M059J (cell line): ENCODE measurements around the gene TLCD5. TPM values are rescaled to one million over a fixed set of nuclear protein-coding genes. Genes with fewer than 3 reads are reported as not detected.

Experiments
- DNase-seq: peaks from one replicate; pipeline ENCODE4 v3.0.0-alpha.2; 2012; ENCODE audit warnings: low read depth
- total RNA-seq: library from RNA; depleted of rRNA; stranded (reverse); fragments of >200 nt; shearing (Covaris generic); gene quantifications from 2 replicates; pipeline ENCODE4 v1.2.3, GENCODE V29; 2014; rRNA removed

Gene TLCD5
- total RNA-seq: 3.7 and 4.8 TPM in 2 replicates

DNA sequence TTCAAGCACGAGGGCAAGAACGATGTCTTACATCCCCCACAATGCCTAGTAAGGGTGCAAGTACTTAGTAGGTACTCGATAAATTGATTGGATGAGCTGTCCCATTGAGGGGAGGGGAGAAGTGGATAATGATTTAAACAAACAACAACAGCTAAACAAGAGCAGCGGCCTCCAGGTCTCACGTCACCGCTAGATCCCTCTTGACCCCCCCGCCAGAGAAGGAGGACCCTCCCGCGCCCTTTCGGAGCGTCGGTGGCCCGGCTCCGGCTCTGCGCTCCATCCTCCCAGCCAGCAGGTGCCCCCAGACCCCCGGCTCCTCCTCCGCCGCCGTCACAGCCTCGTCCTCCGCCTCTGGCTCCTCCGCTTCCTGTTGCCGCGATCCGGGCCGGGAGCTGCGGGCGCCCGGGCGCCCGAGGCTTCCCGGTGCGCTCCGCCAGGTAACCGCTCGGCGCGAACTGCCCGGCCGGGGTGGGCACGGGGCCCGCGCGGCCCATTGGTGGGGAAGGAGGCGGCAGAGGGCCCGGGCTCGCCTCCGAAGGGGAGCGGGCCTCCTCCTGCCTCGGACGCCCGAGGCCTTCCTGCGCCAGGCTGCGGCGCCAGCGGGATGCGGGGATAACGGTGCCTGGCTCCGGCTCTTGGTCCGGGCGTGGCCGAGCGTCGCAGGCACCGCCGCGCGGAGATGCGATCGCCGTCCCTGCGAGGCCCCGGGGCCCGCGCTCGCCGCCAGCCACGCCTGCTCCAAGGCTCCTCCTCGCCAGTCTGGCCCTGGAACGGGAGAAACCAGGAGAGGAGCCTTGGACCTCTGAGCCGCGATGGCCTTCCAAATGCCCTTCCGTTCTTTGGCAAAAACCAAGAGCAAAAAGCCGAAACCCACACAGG lies at the start of gene TLCD5:
TSS of gene TLCD5 (plus strand) at position 368 of the 879 bp plus-strand sequence. CDS start 2,143 bp downstream, outside the sequence.
- DNase-seq: peak; percentile 68

DNA sequence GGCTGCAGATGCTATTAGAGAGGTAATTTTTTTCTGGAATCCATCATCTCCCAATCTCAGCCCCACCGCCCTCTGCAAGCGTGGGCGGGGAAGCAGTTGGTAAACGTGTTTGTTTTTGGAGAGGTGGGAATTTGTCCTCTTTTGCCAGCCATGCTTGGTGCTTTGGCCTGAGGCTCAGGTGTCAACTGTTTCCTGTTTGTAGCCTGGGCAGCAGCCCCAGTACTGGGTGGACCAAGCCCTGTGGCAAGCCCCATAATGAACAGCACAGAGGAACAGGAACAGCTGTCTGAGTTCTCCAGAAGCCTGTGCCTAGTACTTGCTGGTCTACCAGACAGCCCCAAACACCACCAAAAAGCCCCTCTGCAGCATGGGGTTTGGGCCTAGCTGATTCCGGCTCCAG lies 45.6 kb upstream of the TLCD5 start:
- DNase-seq: no peak

DNA sequence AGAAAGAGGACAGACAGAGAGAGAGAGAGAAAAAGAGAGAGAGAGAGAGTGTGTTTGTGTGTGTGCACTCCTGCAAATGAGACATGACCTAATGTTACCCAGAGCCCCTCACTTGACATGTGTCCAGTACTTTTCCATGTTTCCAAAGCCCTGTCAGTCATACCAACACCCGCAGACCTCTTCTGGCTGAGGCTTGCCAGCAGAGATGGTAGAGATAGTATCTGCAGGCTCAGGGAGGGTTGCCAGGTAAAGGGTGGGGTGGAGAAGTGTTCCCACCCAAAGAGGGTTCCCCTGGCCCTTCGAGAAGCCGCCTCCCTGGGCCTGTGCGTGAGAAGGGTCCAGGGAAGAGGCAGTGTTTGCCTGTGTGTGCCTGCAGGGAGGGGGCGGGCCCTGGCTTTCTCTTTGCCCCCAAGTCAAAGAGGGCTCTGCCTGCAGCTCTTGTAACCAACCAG lies 44.5 kb upstream of the TLCD5 start:
- DNase-seq: peak; percentile 80

DNA sequence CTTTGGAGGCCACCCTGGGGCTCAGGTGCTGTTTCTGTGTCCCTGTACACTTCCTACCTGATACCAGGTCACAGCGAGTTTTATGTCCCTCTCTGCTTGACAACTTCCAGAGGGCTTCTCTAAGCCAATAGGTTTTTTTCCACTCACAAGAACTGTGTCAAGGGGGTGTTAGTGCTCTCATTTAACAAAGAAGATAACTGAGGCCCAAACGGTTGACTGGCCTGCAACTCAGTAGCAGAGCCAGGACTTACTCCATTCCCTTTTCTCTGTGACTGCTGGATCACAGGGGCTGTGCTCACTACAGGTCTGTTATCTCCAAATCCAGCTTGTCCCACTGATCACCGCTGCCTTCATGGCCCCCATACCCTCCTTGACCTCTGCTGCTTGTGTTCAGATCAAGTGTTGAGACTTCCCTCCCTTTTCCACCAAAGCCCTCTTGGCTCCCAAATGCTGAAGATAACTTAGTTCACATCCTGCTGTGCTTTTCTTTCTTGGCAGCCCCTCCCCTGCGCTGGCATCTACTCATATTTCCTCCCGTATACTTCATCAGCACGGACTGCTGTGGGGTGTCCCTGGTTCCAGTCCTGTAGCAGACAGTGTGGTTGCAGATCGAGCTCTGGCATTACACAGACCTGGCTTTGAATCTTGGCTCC lies 43.8 kb upstream of the TLCD5 start:
- peak; percentile 59 for DNase-seq

DNA sequence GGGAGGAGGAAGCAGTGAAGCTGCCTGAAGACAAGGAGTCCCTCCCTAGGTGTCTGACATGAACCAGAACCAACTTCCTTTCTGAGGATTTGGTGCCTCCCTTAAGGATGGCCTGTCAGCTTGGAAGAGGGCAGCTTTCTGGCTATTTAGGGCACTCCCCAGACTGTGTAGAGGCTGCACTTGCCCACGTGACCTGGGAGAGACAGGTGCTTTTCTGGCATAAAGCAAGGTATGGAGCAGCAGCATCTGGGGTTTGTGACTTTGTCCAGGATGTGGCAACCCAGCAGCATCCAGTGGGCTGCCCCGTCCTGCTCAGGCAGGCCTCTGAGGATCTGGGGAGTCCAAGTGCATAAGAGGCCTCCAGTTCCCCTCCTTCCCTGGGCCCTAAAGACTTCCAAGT lies 42.0 kb upstream of the TLCD5 start:
- no peak for DNase-seq

DNA sequence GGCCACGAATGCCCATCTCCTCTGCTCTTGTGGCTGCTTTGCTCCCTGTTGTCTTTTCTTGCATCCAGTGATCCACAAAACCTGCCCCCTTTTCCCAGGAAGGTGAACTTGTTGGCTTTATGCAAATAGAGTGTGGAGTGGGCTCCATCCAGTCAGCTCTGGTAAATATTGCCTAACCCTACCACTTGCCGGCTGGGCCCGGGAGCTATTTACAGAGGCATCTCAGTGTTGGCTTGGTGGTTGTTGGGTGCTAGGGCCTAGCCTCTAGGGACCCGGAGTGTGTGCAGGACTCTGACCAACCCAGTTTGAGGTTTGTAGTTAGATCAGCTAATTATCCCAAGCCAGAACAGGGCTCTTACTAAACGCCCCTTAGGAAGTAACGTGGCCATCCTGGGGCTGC lies 40.8 kb upstream of the TLCD5 start:
- no peak for DNase-seq

DNA sequence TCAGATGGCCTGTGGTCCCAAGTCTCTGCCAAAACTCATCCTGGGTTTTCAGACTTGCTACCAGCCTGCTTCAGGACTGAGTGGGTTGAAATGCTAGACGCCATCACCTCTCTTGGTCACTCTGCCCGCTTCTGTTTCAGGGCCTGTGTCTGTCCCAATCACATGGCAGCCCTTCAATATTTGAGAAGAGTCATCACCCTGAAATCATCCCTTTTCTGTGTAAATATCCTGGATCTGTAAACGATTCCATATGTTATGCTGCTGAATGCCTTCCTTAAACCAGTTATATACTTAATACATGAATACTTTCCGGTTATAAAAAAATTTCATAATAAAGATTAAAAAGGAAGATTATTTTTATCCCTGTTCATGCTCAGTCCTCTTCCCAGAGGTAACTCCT lies 39.8 kb upstream of the TLCD5 start:
- no peak for DNase-seq

DNA sequence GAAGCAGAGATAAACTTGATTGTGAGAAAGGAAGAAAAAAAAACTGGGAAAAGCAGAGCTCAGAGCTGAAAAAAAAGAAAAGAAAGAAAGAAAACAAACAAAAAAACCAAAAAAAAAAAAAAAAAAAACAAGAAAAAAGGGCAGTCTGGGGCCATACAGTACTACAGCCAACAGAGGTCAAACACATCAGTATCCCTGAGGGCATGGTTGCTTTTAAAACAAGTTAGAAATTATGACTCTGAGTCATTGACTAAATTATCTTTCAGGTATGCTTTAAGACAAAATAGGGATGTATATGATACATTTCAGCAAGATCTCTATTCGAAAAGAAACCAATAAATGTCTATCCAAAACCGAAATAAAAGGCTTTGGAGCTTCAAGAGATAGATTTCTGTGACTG lies 37.1 kb upstream of the TLCD5 start:
- peak; percentile 61 for DNase-seq

DNA sequence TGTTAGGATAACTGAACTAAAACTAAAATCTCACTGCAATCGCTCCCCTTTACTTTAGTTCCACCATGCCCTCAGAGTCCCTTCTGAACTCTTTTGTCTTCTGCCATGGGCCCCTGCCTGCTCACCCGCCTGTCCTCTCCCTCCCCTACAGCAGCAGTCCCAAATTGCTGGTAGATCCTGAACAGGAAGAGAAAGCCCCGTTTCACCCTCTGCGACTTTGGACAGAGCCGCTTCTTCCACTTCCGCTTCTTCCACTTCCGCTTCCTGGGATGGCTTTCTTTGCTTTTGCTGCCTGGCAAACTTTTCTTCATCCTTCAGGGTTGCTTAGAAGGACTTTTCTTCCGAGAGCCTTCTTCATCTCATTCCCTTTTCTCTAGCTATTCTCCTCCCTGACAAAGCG lies 35.7 kb upstream of the TLCD5 start:
- DNase-seq: no peak

DNA sequence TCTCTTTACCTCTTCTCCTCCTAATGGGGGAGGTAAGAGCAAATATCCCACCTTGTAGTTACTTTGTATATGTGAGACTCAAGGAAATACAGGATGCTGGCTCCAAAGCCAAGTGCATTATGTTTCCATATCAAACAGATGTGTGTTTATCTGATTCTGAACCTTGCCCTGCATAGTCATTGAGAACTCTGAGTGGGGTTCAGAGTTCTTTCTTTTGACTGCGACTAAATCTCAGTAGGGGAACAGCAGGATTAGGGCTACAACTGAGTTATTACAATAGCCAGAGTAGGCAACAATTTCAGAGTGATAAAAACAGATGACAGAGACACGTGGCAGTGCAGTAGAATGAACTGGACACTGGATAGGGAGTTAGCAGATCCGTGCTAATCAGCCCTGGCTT lies 34.1 kb upstream of the TLCD5 start:
- DNase-seq: no peak

DNA sequence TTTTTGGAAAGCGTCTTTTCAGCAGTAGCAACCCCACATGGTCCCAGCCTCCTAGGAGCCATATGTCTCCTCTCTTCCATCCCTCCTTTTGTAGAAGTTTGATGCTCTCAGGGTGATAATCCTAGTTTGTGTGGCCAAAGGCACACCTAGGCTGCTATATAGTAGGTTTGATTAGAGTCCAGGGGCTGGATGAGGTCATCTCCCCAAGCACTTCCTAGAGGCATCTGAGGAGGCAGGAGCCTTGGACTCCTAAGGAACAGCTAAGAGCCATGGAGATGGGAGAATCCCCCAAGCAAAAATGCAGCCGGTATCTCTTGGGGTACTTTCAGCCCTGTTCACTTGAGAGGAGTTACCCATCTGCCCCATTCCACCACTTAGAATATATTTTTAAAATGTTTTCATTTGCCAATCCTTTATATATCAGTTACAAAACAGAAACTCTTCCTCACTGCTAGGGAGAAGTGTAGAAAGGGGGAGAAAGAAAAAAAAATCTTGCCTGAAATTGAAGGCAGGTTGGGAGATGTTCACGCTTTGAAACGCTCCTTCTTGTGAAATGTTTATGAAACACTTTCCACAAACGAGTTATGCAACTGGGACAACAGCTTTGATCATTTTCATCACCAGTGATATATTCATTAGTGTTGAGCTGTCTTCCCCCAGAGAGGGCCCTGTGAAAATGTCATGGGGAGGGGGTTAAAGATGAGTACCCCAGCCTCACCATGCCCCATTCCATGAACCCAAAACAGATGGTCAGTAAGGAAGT lies 31.9 kb upstream of the TLCD5 start:
- DNase-seq: peak; percentile 29

DNA sequence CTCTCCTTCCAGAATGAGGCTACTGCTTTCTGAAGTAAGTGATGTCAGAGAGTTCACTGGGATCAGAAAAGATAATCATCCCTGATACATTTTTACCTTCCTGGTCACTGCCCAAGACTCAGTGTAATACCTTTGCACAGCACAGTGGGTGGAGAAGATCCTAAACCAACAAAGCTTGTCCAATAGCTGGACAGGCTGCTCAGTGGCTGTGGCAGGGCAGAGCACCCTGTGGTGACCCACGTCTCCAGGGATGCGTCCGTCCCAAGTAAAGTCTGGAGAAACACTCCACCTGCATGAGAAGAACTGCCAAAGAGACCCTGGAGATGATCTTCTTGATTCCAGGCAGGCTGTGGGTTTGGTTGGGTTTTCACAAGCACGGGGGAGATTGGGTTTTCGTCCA lies 31.0 kb upstream of the TLCD5 start:
- no peak for DNase-seq

DNA sequence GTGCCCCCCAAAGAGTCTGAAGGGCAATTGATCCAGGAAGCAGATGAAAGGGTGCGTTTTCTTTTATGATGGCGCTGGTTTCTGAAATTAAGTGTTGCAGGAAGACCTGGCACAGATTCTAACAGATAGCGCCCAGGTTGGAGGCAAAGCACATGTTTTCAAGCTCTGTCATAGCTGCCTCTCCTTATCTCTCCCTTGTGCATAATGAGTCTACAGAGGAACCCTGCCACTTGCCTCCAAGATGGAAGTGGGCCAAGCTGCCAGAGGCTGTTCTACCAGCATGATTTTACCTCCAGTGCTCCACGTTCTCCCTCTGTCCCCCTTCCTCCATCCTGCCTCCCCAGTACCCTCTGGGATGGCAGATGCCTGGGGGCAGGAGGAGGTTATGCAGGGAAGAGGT lies 30.0 kb upstream of the TLCD5 start:
- peak; percentile 85 for DNase-seq

DNA sequence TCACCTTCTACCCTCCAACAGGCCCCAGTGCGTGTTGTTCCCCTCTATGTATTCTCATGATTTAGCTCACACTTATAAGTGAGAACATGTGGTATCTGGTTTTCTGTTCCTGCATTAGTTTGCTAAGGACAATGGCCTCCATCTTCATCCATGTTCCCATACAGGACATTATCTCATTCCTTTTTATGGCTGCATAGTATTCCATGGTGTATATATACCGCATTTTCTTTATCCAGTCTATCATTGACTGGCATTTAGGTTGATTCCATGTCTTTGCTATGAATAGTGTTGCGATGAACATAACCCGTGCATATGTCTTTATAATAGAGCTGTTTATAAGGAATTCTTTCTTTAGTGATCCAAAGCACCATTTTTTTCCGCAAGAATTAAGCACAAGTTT lies 28.5 kb upstream of the TLCD5 start:
- no peak for DNase-seq

DNA sequence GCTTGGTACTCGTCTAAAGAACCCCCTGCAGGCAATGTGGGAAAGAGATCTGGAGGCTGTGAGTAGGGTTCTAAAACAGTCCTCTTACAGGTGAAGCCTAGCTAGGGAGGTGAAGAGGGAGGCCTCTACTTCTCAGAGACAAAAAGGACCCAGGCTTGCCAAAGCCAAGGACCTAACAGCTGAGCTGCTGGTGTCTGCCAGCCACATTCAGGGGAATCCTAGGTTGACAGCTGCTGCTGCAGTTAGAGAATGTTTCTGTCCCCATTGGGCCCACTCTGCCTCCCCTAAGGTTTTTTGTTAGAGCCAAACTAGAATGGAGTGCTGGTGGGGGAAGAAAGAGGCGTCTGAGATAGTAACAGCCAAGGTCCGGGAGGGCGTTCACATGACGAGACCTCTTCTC lies 26.6 kb upstream of the TLCD5 start:
- DNase-seq: no peak

DNA sequence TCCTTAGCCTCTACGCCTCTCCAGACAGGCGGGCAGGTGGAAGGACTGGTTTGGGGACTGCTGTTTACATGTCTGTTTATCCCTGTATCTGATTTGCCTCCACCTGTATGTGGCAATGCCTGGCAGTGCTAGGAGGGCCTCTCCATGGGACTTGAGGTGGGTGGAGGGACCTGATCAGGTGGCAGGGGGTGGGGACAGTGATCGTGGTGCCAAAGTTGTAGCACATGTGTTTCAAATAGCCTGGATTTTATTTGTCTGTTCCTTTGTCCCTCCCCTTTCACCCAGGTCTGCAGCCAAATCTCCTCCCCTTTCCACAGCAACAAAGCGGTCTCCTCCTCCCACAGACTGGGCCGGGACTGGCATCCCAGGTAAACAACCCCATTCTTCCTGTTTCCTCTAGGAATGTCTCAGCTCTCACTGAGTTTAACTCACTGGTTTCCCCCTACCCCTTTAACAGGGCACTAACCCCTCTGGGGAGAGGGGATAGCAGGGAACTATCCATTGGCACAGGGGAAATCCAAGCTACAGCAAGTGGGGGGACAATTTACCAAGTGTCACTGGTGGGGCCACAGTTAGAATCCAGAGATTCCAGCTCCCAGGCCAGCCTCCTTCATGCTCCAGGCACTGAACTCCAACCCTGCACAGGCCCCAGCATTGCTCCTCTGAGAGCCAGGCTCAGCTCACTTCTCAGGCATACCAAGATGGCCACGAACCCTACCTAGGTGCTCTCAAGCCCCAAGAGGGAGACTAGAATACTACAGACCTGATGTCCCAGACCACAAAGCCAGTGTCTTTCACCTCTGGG lies 22.9 kb upstream of the TLCD5 start:
- DNase-seq: no peak

DNA sequence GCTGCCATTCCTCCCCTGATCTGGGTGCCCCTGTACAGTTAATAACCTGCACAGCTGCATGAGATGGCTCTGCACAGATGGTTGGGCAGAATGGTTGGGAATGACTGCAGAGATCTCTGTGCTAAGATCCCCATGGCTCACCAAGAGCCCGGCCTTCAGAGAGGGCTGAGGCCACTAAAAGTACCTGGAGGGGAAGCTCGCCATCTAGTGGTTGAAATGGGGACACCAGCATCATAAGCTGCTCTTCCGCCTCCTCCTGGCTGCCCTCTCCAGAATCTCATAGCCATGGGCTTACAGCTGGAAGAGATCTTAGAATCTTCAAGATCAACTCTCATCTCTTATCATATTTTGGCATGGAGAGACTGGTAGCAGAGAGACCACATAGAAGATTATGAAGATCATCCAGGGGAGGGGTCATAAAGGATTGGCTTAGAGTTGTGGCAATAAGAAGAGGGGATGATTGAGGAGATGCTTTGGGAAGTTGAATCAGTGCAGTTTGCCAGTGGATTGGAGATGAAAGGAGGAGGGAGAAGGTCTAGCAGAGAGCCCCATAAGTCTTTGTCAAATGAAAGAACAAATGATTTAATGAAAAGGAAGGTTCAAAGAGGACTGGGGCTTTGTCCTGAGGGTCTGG lies 22.0 kb upstream of the TLCD5 start:
- peak; percentile 79 for DNase-seq

DNA sequence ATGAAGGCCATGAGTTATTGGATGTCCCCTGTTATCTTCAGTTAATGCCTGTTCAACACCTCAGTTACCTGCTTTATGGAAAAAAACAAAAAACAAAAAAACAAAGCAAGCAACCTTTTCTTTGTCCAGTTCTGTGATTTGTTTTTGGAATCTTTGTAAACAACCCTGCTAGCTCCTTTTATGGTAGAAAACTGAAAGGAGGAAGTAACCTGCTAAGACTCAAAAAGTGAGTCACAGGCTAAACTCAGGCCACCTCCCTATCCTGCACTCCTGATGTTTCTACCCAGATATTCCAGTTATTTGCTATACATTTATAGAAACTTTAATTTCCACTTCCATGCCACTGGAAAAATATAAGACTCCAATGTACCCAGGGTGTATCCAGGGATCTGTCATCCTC lies 20.6 kb upstream of the TLCD5 start:
- peak; percentile 69 for DNase-seq

DNA sequence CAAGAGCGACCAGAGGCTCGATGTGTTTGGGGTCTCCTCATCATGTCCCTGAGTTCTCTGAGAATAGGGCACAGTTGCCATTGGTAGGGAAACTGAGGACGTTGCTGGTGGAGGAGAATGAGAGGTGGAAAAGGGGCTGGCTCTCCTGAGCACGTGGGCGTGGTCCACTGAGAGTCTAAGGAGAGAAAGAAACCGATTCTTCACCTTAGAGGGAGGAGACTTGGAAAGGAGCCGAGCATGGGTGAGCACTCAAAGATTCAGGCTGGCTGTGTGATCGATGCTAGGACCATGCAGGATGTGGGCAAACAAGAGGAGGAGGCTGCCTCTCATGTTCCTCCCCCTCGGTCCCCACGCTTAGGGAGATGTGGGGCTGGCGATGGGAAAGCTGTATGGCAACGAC lies 19.8 kb upstream of the TLCD5 start:
- peak; percentile 34 for DNase-seq

DNA sequence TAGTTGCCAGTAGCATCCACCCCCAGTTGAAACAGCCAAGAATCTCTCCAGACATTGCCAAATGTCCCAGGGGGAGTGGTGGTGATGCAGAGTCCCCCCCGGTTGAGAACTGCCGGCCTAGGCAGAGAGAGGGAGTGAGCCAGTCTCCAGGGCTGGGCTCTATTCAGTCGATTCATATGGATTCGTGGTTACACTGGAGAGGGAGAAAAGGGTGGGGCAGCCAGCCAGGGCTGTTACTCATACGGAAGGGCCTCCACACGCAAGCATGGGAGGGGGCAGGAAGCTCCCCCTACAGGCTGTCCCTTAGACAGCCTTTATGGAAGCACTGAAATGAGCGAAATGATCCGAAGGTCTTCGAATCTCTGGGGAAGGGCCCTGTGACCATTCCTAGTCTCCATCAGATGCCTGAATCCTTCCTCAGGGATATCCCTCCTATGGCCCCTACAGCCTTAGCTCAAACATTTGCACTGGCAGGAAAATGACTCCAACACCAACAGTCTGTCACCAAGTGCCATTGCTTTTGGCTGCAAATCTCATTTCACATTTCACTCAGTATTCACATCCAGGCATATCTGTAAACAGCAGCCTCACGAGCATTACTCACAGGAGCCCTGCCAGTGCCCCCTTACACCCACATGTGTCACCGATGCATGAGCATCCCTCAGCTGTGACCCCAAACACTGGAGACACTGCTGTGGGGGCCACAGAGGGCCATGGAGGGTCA lies 18.4 kb upstream of the TLCD5 start:
- DNase-seq: peak; percentile 86
